GM12878 (cell line): ENCODE results near the gene CDR2. TPM values are rescaled to one million over a fixed set of nuclear protein-coding genes. Genes with fewer than 3 reads are reported as not detected.

ENCODE experiments used
- ATAC-seq: fragments of 200-7000 bp; cut with Tn5 transposase; 3 replicates; pipeline ENCODE4 v1.9.1; 2020; ENCODE audit warnings: mild to moderate bottlenecking, moderate library complexity
- BruUV-seq: library from RNA; stranded (reverse); fragments of 400-500 nt; replicated peaks from 2 replicates; lab custom pipeline; 2021; lab: Mats Ljungman, UMichigan
- CTCF ChIA-PET: fragments of 300-600 bp; sonication (Branson Sonifier 250); formaldehyde crosslinking; extraction: SDS; loops from one replicate; lab custom pipeline; 2021; ENCODE audit warnings: inconsistent platforms; lab: Yijun Ruan, JAX
- POLR2A ChIA-PET: fragments of 350-600 bp; formaldehyde crosslinking; extraction: SDS; loops from one replicate; lab custom pipeline; 2021; ENCODE audit warnings: inconsistent platforms; lab: Charles Lee
- RAD21 ChIA-PET: fragments of 300-600 bp; sonication (Branson Sonifier 250); formaldehyde crosslinking; loops from one replicate; lab custom pipeline; 2023; ENCODE audit warnings: antibody characterized with exemption; ENCODE audit not compliant: unreplicated experiment; lab: Charles Lee
- SMC1A ChIA-PET: fragments of 300-600 bp; sonication (Branson Sonifier 250); formaldehyde crosslinking; loops from one replicate; lab custom pipeline; 2023; ENCODE audit not compliant: unreplicated experiment, uncharacterized antibody; lab: Charles Lee
- DNase-seq: peaks from one replicate; pipeline ENCODE4 v3.0.0-alpha.2; 2011; ENCODE audit warnings: low read depth, low spot score
- FAIRE-seq: peaks from 3 replicates; lab custom pipeline; 2011; peaks lifted over from hg19 to GRCh38; lab: Jason Lieb, UNC
- H2AFZ ChIP-seq: 2 replicates; pipeline ENCODE4 v1.6.0; 2011; ENCODE audit warnings: low read depth, low read length, control low read depth; ENCODE audit not compliant: control insufficient read depth
- H3K27ac ChIP-seq: 2 replicates; pipeline ENCODE4 v1.5.1; 2011; ENCODE audit warnings: control low read depth; ENCODE audit not compliant: control insufficient read depth, insufficient read depth
- H3K27me3 ChIP-seq, 2 experiments: replicated peaks in 1 of 2; 2 replicates each; pipeline versions ENCODE4 v1.6.0 to v1.6.1; 2011; ENCODE audit warnings: low read length in 1 of 2; ENCODE audit not compliant: control insufficient read depth in 2 of 2, insufficient read depth in 2 of 2
- H3K36me3 ChIP-seq, 2 experiments: 2 replicates each; pipeline ENCODE4 v1.5.1; 2011; ENCODE audit warnings: low read length in 1 of 2; ENCODE audit not compliant: control insufficient read depth in 2 of 2, insufficient read depth in 2 of 2
- H3K4me1 ChIP-seq: 2 replicates; pipeline ENCODE4 v1.6.1; 2011; ENCODE audit warnings: mild to moderate bottlenecking, low read length, moderate library complexity, mixed read lengths; ENCODE audit not compliant: control insufficient read depth, insufficient read depth
- H3K4me2 ChIP-seq: 2 replicates; pipeline ENCODE4 v1.6.0; 2011; ENCODE audit warnings: control low read depth; ENCODE audit not compliant: control insufficient read depth, insufficient read depth
- H3K4me3 ChIP-seq: fragments of 200-600 bp; sonication (generic); 2 replicates; pipeline ENCODE4 v1.5.1; 2016
- H3K79me2 ChIP-seq: 2 replicates; pipeline ENCODE4 v1.6.0; 2011; ENCODE audit warnings: low read length; ENCODE audit not compliant: control insufficient read depth, insufficient read depth
- H3K9ac ChIP-seq: 2 replicates; pipeline ENCODE4 v1.8.0; 2011; ENCODE audit warnings: low read length, control low read depth, mixed read lengths; ENCODE audit not compliant: control insufficient read depth, insufficient read depth
- H3K9me3 ChIP-seq: replicated peaks from 3 replicates; pipeline ENCODE4 v1.5.1; 2011; ENCODE audit warnings: mild to moderate bottlenecking, low read length; ENCODE audit not compliant: control insufficient read depth, insufficient read depth
- H4K20me1 ChIP-seq: 2 replicates; pipeline ENCODE4 v1.6.0; 2011; ENCODE audit not compliant: control insufficient read depth, insufficient read depth
- ATF7 ChIP-seq: fragments of 450-650 bp; IDR thresholded peaks from 2 replicates; pipeline ENCODE4 v1.6.1; 2016; ENCODE audit warnings: low read depth, mild to moderate bottlenecking
- CHD4 ChIP-seq: fragments of 200-600 bp; sonication (generic); IDR thresholded peaks from 2 replicates; pipeline ENCODE4 v1.6.1; 2016; ENCODE audit warnings: mild to moderate bottlenecking
- CREM ChIP-seq: IDR thresholded peaks from 2 replicates; pipeline ENCODE4 v1.6.1; 2014; ENCODE audit warnings: antibody characterized with exemption, low read depth
- EP300 ChIP-seq, 2 experiments: fragments of 150-350 bp in 1 of 2; IDR thresholded peaks; 2 replicates each; pipeline ENCODE4 v1.6.1; 2011 to 2012; ENCODE audit warnings: low read depth in 2 of 2, low read length in 2 of 2, borderline replicate concordance in 1 of 2, improper control_type of control experiment in 1 of 2, inconsistent platforms in 1 of 2; ENCODE audit not compliant: control insufficient read depth in 1 of 2
- FOXM1 ChIP-seq: IDR thresholded peaks from 2 replicates; pipeline ENCODE4 v1.6.1; 2012; ENCODE audit warnings: low read depth, mild to moderate bottlenecking, inconsistent platforms, low read length, moderate library complexity
- HDGF ChIP-seq: fragments of 450-650 bp; IDR thresholded peaks from 2 replicates; pipeline ENCODE4 v1.6.1; 2016; ENCODE audit warnings: antibody characterized with exemption
- NR2C1 ChIP-seq: fragments of 450-650 bp; IDR thresholded peaks from 2 replicates; pipeline ENCODE4 v1.6.1; 2017; ENCODE audit warnings: antibody characterized with exemption, mild to moderate bottlenecking, moderate library complexity
- RB1 ChIP-seq: fragments of 450-650 bp; formaldehyde crosslinking; IDR thresholded peaks from 2 replicates; pipeline ENCODE4 v1.6.1; 2017; ENCODE audit warnings: mild to moderate bottlenecking, borderline replicate concordance
- RCOR1 ChIP-seq: conservative IDR thresholded peaks from 2 replicates; pipeline ENCODE4 v1.6.1; 2012; ENCODE audit warnings: low read depth, low read length, improper control_type of control experiment
- RFX5 ChIP-seq: IDR thresholded peaks from 2 replicates; pipeline ENCODE4 v1.6.1; 2011; ENCODE audit warnings: low read depth, low read length, improper control_type of control experiment
- SMAD5 ChIP-seq: IDR thresholded peaks from 2 replicates; pipeline ENCODE4 v1.6.1; 2016; ENCODE audit warnings: antibody characterized with exemption, low read depth
- SMARCA5 ChIP-seq: fragments of 450-650 bp; IDR thresholded peaks from 2 replicates; pipeline ENCODE4 v1.6.1; 2017; ENCODE audit warnings: mild to moderate bottlenecking
- SP1 ChIP-seq: IDR thresholded peaks from one replicate; pipeline ENCODE4 v1.6.1; 2011; ENCODE audit warnings: low read depth, low read length
- TAF1 ChIP-seq: IDR thresholded peaks from 2 replicates; pipeline ENCODE4 v1.6.1; 2011; ENCODE audit warnings: mild to moderate bottlenecking, low read depth, low read length, borderline replicate concordance
- ZBTB33 ChIP-seq: fragments of 450-650 bp; IDR thresholded peaks from 2 replicates; pipeline ENCODE4 v1.6.1; 2017; ENCODE audit warnings: mild to moderate bottlenecking
- ZNF24 ChIP-seq: fragments of 450-650 bp; IDR thresholded peaks from 2 replicates; pipeline ENCODE4 v1.6.1; 2017; ENCODE audit warnings: antibody characterized with exemption, mild to moderate bottlenecking
- whole genome bisulfite sequencing: methylation state at CpG from one replicate; pipeline ENCODE4 v1.1.6; 2016; ENCODE audit warnings: low lambda C conversion rate; ENCODE audit not compliant: insufficient replicate concordance, insufficient coverage; ENCODE audit errors: missing lambda C conversion rate; 5-methylcytosine and 5-hydroxymethylcytosine counted together
- in situ Hi-C: fragments of 300-500 bp; cut with MboI; formaldehyde crosslinking; loops from 9 replicates; pipeline ENCODE4 v1.14.3; 2018; ENCODE audit warnings: mixed read lengths
- intact Hi-C: fragments of 100-400 bp; cut with micrococcal nuclease; formaldehyde crosslinking; loops from one replicate; pipeline ENCODE4 v1.14.2; 2022; ENCODE audit not compliant: unreplicated experiment
- polyA plus RNA-seq, 11 experiments: library from polyadenylated mRNA; depleted of rRNA in 4 of 11; unstranded in 6 of 11; stranded (reverse) in 5 of 11; fragments of >200 nt; fragmentation: Nextera tagmentation in 4 of 11; fragmentation: Illumina TruSeq in 1 of 11; extraction: Ambion mirVana in 4 of 11; extraction: Trizol in 1 of 11; gene quantifications; 1 replicate in 1 of 11; 2 replicates in 10 of 11; pipeline versions ENCODE4 v1.2.1 to v1.2.3, GENCODE V29; 2011 to 2016; ENCODE audit warnings: inconsistent platforms in 2 of 11, missing spikeins in 2 of 11, low read depth in 1 of 11
- total RNA-seq, 4 experiments: library from RNA; depleted of rRNA in 3 of 4; stranded (reverse); fragments of >200 nt in 3 of 4; fragmentation: Illumina TruSeq in 1 of 4; extraction: Trizol in 1 of 4; gene quantifications; 2 replicates each; pipeline versions ENCODE4 v1.2.1 to v1.2.3, GENCODE V29; 2013 to 2021

CDR2 gene
- total and polyA plus RNA-seq, 10 of the 15 experiments (the other 5 are each of a cell fraction or from before 2014, with no cell fraction given), result 4.8 to 24.3 (median 19.2) TPM

GRCh38 chr16:22340945-22341344 is 33.5 kb downstream of the CDR2 start:
- ATAC-seq (no peak), DNase-seq (no peak), FAIRE-seq (no peak)
- Histone ChIP-seq H3K9me3 (peaks cover 11% of the 10 kb centered on the region), H3K9ac (no peak overlapping the region), H3K36me3 (peaks cover 3% of the 10 kb centered on the region in 2 experiments; a peak in 3 of 4 replicates), H4K20me1 (no peaks in the 10 kb centered on the region), H3K79me2 (no peaks in the 10 kb centered on the region), H3K4me3 (no peak overlapping the region), H3K27me3 (no peaks in the 10 kb centered on the region), H2AFZ (no peak overlapping the region), H3K27ac (no peak overlapping the region), H3K4me2 (no peak overlapping the region), H3K4me1 (no peaks in the 10 kb centered on the region)
- ChIA-PET POLR2A (no interaction called here), RAD21 (interaction anchor here (0.7 to 0.8 kb wide), 2 partner anchors 14 to 89 kb away, joined by 3 to 6 read pairs; no protein-coding TSS in a partner anchor), SMC1A (no interaction called here), CTCF (no interaction called here)
- no peak for TF ChIP-seq SMARCA5
- in situ Hi-C loops, result no loop called here
- intact Hi-C loops, result no loop called here
- no TSS peak for BruUV-seq

GRCh38 chr16:22337849-22338635 is 36.4 kb downstream of the CDR2 start:
- peaks cover 13% of the 10 kb centered on the region for H3K9me3 ChIP-seq
- RAD21 ChIA-PET, result no interaction called here
- H3K4me3 ChIP-seq, result no peak overlapping the region
- ATAC-seq (no peak), DNase-seq (no peak), FAIRE-seq (no peak)
- in situ Hi-C loops (no loop called here), intact Hi-C loops (no loop called here)
- POLR2A ChIA-PET, result interaction anchor here (0.8 to 1.3 kb wide), 2 partner anchors 8 to 14 kb away, joined by 3 to 4 read pairs; no protein-coding TSS in a partner anchor
- peaks cover 5 to 11% of the 10 kb centered on the region in 2 experiments; a peak in 3 of 4 replicates for H3K36me3 ChIP-seq
- H3K27ac ChIP-seq, result no peak overlapping the region
- CTCF ChIA-PET, result interaction anchor here (0.6 to 1.8 kb wide), 7 partner anchors 8 to 239 kb away, joined by 3 to 6 read pairs (median 3); no protein-coding TSS in a partner anchor
- no TSS peak for BruUV-seq
- WGBS, result 94% methylated on average over 4 of the region's 4 CpGs
- no peaks in the 10 kb centered on the region for H3K4me1 ChIP-seq
- H3K9ac ChIP-seq, result no peak overlapping the region
- SMC1A ChIA-PET, result interaction anchor here (1.3 to 1.7 kb wide), 2 partner anchors 33 to 35 kb away, joined by 3 to 4 read pairs; no protein-coding TSS in a partner anchor
- H3K27me3 ChIP-seq, result no peaks in the 10 kb centered on the region
- H2AFZ ChIP-seq, result no peak overlapping the region
- H3K79me2 ChIP-seq, result no peaks in the 10 kb centered on the region
- no peaks in the 10 kb centered on the region for H4K20me1 ChIP-seq
- H3K4me2 ChIP-seq, result no peak overlapping the region
- no peak for TF ChIP-seq NR2C1
- no peak for TF ChIP-seq CREM
- TF ChIP-seq HDGF, result no peak
- TF ChIP-seq EP300 (IDR thresholded peaks at IDR 0.05; ENCODE audit: borderline replicate concordance in 1 of 2, control insufficient read depth in 1 of 2, low read depth in 2 of 2, low read length in 2 of 2), result no peak
- no peak for TF ChIP-seq ZBTB33
- TF ChIP-seq RCOR1, result no peak
- TF ChIP-seq ATF7, result no peak
- TF ChIP-seq TAF1, result no peak
- TF ChIP-seq SMAD5, result no peak
- TF ChIP-seq RB1, result no peak
- TF ChIP-seq RFX5, result no peak
- TF ChIP-seq FOXM1, result no peak
- TF ChIP-seq CHD4, result no peak
- TF ChIP-seq SP1, result no peak
- no peak for TF ChIP-seq ZNF24
